Astrocyte (in vitro differentiated cells and primary cell): ENCODE data around the gene ATG7. TPM values are rescaled to one million over a fixed set of nuclear protein-coding genes. Genes with fewer than 3 reads are reported as not detected.

Experiments used
- DNase-seq: peaks from one replicate; pipeline ENCODE4 v3.0.0-alpha.2; 2010; ENCODE audit warnings: low read depth
- FAIRE-seq: peaks from 2 replicates; lab custom pipeline; 2011; peaks lifted over from hg19 to GRCh38; lab: Jason Lieb, UNC
- H2AFZ ChIP-seq: 2 replicates; pipeline ENCODE4 v1.6.0; 2012; ENCODE audit warnings: low read depth, low read length, inconsistent platforms
- H3K27ac ChIP-seq: 2 replicates; pipeline ENCODE4 v1.5.1; 2011; ENCODE audit warnings: low read depth, low read length, inconsistent platforms
- H3K27me3 ChIP-seq: 2 replicates; pipeline ENCODE4 v1.6.0; 2011; ENCODE audit warnings: low read length, inconsistent platforms; ENCODE audit not compliant: insufficient read depth
- H3K36me3 ChIP-seq: 2 replicates; pipeline ENCODE4 v1.5.1; 2011; ENCODE audit warnings: low read length, inconsistent platforms; ENCODE audit not compliant: insufficient read depth
- H3K4me1 ChIP-seq: 2 replicates; pipeline ENCODE4 v1.5.1; 2011; ENCODE audit warnings: low read length, inconsistent platforms; ENCODE audit not compliant: insufficient read depth
- H3K4me2 ChIP-seq: 2 replicates; pipeline ENCODE4 v1.6.0; 2012; ENCODE audit warnings: low read length, inconsistent platforms
- H3K4me3 ChIP-seq: 2 replicates; pipeline ENCODE4 v1.5.1; 2011; ENCODE audit warnings: low read depth, mild to moderate bottlenecking, low read length, inconsistent platforms; ENCODE audit not compliant: insufficient read depth
- H3K79me2 ChIP-seq: 2 replicates; pipeline ENCODE4 v1.6.0; 2012; ENCODE audit warnings: mild to moderate bottlenecking, low read length, inconsistent platforms; ENCODE audit not compliant: insufficient read depth
- H3K9ac ChIP-seq: 2 replicates; pipeline ENCODE4 v1.6.0; 2012; ENCODE audit warnings: mild to moderate bottlenecking, low read length, inconsistent platforms
- H3K9me3 ChIP-seq: 2 replicates; pipeline ENCODE4 v1.5.1; 2012; ENCODE audit warnings: low read depth, mild to moderate bottlenecking, low read length, inconsistent platforms; ENCODE audit not compliant: insufficient read depth
- H4K20me1 ChIP-seq: 2 replicates; pipeline ENCODE4 v1.6.0; 2012; ENCODE audit warnings: low read length, inconsistent platforms; ENCODE audit not compliant: insufficient read depth
- H3K27ac Mint-ChIP-seq: one replicate; pipeline ENCODE4 v1.8.0; 2021; ENCODE audit warnings: mild to moderate bottlenecking, mixed read lengths; ENCODE audit not compliant: unreplicated experiment
- H3K27me3 Mint-ChIP-seq: one replicate; pipeline ENCODE4 v1.8.0; 2021; ENCODE audit warnings: low read depth, mixed read lengths; ENCODE audit not compliant: unreplicated experiment
- H3K36me3 Mint-ChIP-seq: one replicate; pipeline ENCODE4 v1.8.0; 2021; ENCODE audit warnings: low read depth, mixed read lengths; ENCODE audit not compliant: unreplicated experiment
- H3K4me1 Mint-ChIP-seq: one replicate; pipeline ENCODE4 v1.8.0; 2021; ENCODE audit warnings: low read depth, mixed read lengths; ENCODE audit not compliant: unreplicated experiment
- H3K4me3 Mint-ChIP-seq: one replicate; pipeline ENCODE4 v1.8.0; 2021; ENCODE audit warnings: mild to moderate bottlenecking, moderate library complexity, mixed read lengths; ENCODE audit not compliant: unreplicated experiment
- H3K9me3 Mint-ChIP-seq: one replicate; pipeline ENCODE4 v1.8.0; 2021; ENCODE audit warnings: mild to moderate bottlenecking, mixed read lengths; ENCODE audit not compliant: unreplicated experiment
- CTCF ChIP-seq: IDR thresholded peaks from 2 replicates; pipeline ENCODE4 v1.5.1; 2011; ENCODE audit warnings: low read depth, mild to moderate bottlenecking, inconsistent platforms, low read length, moderate library complexity; ENCODE audit not compliant: insufficient read depth
- EZH2 ChIP-seq: IDR thresholded peaks from 2 replicates; pipeline ENCODE4 v1.6.1; 2012; ENCODE audit warnings: mild to moderate bottlenecking, low read length, inconsistent platforms; ENCODE audit not compliant: insufficient read depth
- total RNA-seq: library from RNA; stranded (reverse); gene quantifications from 2 replicates; pipeline ENCODE4 v1.2.1, GENCODE V29; 2021

ATG7 gene
- total RNA-seq, 1 donor from 2014 or later = 29.5 TPM

GRCh38 chr3:11410564-11410963 lies 138.4 kb downstream of the ATG7 start:
- H3K27me3 ChIP-seq = no peaks in the 10 kb centered on the region
- no peak overlapping the region for H3K4me3 Mint-ChIP-seq
- no peak for DNase-seq
- H3K27ac Mint-ChIP-seq = no peak overlapping the region
- H3K9me3 Mint-ChIP-seq = peaks cover 26% of the 10 kb centered on the region
- no peaks in the 10 kb centered on the region for H3K36me3 ChIP-seq
- no peaks in the 10 kb centered on the region for H3K4me1 ChIP-seq
- peaks cover 36% of the 10 kb centered on the region for H3K36me3 Mint-ChIP-seq
- no peak overlapping the region for H3K27ac ChIP-seq
- H2AFZ ChIP-seq = no peak overlapping the region
- H3K4me3 ChIP-seq = no peak overlapping the region
- H4K20me1 ChIP-seq = no peaks in the 10 kb centered on the region
- H3K9ac ChIP-seq = no peak overlapping the region
- no peak overlapping the region for H3K4me2 ChIP-seq
- TF ChIP-seq EZH2 (no peak), CTCF (no peak)
- H3K79me2 ChIP-seq = peaks cover 4% of the 10 kb centered on the region
- FAIRE-seq = no peak
- no peaks in the 10 kb centered on the region for H3K27me3 Mint-ChIP-seq
- peaks cover 6% of the 10 kb centered on the region for H3K9me3 ChIP-seq
- H3K4me1 Mint-ChIP-seq = no peaks in the 10 kb centered on the region

- Mint-ChIP-seq H3K4me1 (no peaks in the 10 kb centered on the region), H3K9me3 (peaks cover 24% of the 10 kb centered on the region), H3K27me3 (no peaks in the 10 kb centered on the region), H3K36me3 (peaks cover 29% of the 10 kb centered on the region), H3K27ac (no peak overlapping the region), H3K4me3 (no peak overlapping the region)
- H3K27ac ChIP-seq = no peak overlapping the region
- peaks cover 6% of the 10 kb centered on the region for H3K9me3 ChIP-seq
- TF ChIP-seq EZH2 (no peak), CTCF (no peak)
- FAIRE-seq (no peak), DNase-seq (no peak)
- no peaks in the 10 kb centered on the region for H3K4me1 ChIP-seq
- H3K36me3 ChIP-seq = no peaks in the 10 kb centered on the region
- no peak overlapping the region for H3K4me2 ChIP-seq
- no peak overlapping the region for H3K9ac ChIP-seq
- no peak overlapping the region for H3K4me3 ChIP-seq
- peaks cover 4% of the 10 kb centered on the region for H3K79me2 ChIP-seq
- no peaks in the 10 kb centered on the region for H3K27me3 ChIP-seq
- H2AFZ ChIP-seq = no peak overlapping the region
- H4K20me1 ChIP-seq = no peaks in the 10 kb centered on the region
Observed at GRCh38 chr3:11411956-11412355, 139.8 kb downstream of the ATG7 start.

- H3K27me3 Mint-ChIP-seq = no peaks in the 10 kb centered on the region
- Histone ChIP-seq H3K4me3 (no peak overlapping the region), H3K27ac (no peak overlapping the region), H3K4me1 (no peaks in the 10 kb centered on the region), H3K9ac (no peak overlapping the region), H3K36me3 (no peaks in the 10 kb centered on the region), H3K79me2 (peaks cover 4% of the 10 kb centered on the region), H4K20me1 (peaks cover 3% of the 10 kb centered on the region), H3K9me3 (no peaks in the 10 kb centered on the region), H3K27me3 (no peaks in the 10 kb centered on the region), H3K4me2 (no peak overlapping the region), H2AFZ (no peak overlapping the region)
- peaks cover 19% of the 10 kb centered on the region for H3K36me3 Mint-ChIP-seq
- DNase-seq (no peak), FAIRE-seq (no peak)
- H3K4me1 Mint-ChIP-seq = no peaks in the 10 kb centered on the region
- no peak for TF ChIP-seq CTCF
- no peak for TF ChIP-seq EZH2
- H3K4me3 Mint-ChIP-seq = no peak overlapping the region
- H3K9me3 Mint-ChIP-seq = peaks cover 19% of the 10 kb centered on the region
- no peak overlapping the region for H3K27ac Mint-ChIP-seq
Observed at GRCh38 chr3:11413071-11413470, 140.9 kb downstream of the ATG7 start.
